A549 (cell line): ENCODE data around the gene ZNF804B. TPM values are rescaled to one million over a fixed set of nuclear protein-coding genes. Genes with fewer than 3 reads are reported as not detected.

ENCODE experiments used
- ATAC-seq, 2 experiments: fragments of 200-7000 bp in 1 of 2; fragments of >200 bp in 1 of 2; cut with Nextera tagmentation in 1 of 2; cut with Tn5 transposase in 1 of 2; 3 replicates each; pipeline versions ENCODE4 v1.8.0 to v1.9.1; 2018 to 2020; ENCODE audit warnings: mild to moderate bottlenecking in 1 of 2, moderate library complexity in 1 of 2
- CTCF ChIA-PET: fragments of 300-600 bp; sonication (Branson Sonifier 250); formaldehyde crosslinking; extraction: SDS; loops from one replicate; lab custom pipeline; 2021; ENCODE audit warnings: antibody characterized with exemption, inconsistent platforms; lab: Yijun Ruan, JAX
- POLR2A ChIA-PET: fragments of 350-600 bp; formaldehyde crosslinking; extraction: SDS; loops from one replicate; lab custom pipeline; 2021; ENCODE audit warnings: antibody characterized with exemption, inconsistent platforms; lab: Yijun Ruan, JAX
- DNase-seq, 2 experiments: peaks; one replicate each; pipeline versions ENCODE4 v3.0.0 to v3.0.0-alpha.2; 2011 to 2016; ENCODE audit warnings: low read depth in 1 of 2, low spot score in 1 of 2
- FAIRE-seq: peaks from 2 replicates; lab custom pipeline; 2011; peaks lifted over from hg19 to GRCh38; lab: Jason Lieb, UNC
- H3K27ac ChIP-seq, 2 experiments: fragments of >200 bp; sonication (Bioruptor Twin); formaldehyde crosslinking; 3 replicates each; pipeline ENCODE4 v1.5.1; 2016 to 2017
- H3K4me1 ChIP-seq: fragments of >200 bp; sonication (Bioruptor Twin); formaldehyde crosslinking; 3 replicates; pipeline ENCODE4 v1.6.1; 2016
- H3K4me2 ChIP-seq: fragments of >200 bp; sonication (Bioruptor Twin); formaldehyde crosslinking; 3 replicates; pipeline ENCODE4 v1.6.1; 2016
- H3K4me3 ChIP-seq: fragments of >200 bp; sonication (Bioruptor Twin); formaldehyde crosslinking; 3 replicates; pipeline ENCODE4 v1.5.1; 2016
- H3K9me3 ChIP-seq: fragments of >200 bp; sonication (Bioruptor Twin); formaldehyde crosslinking; 3 replicates; pipeline ENCODE4 v1.6.1; 2016
- ATOH8 ChIP-seq: fragments of 250-450 bp; sonication (Bioruptor Pico); IDR thresholded peaks from 2 replicates; pipeline ENCODE4 v1.5.0; 2020; ENCODE audit warnings: low read depth, mild to moderate bottlenecking, moderate library complexity
- BHLHE40 ChIP-seq: IDR thresholded peaks from 2 replicates; pipeline ENCODE4 v1.6.1; 2012; ENCODE audit warnings: low read depth, low read length, inconsistent platforms
- CBX2 ChIP-seq: fragments of 200-600 bp; sonication (generic); IDR thresholded peaks from 2 replicates; pipeline ENCODE4 v1.6.1; 2016; ENCODE audit warnings: low read depth, mild to moderate bottlenecking, borderline replicate concordance
- CEBPB ChIP-seq, 2 experiments: fragments of >200 bp in 1 of 2; sonication (Bioruptor Twin) in 1 of 2; formaldehyde crosslinking in 1 of 2; IDR thresholded peaks; 2 replicates each; pipeline ENCODE4 v1.6.1; 2012 to 2016
- CHD2 ChIP-seq: fragments of 150-350 bp; IDR thresholded peaks from 2 replicates; pipeline ENCODE4 v1.6.1; 2014; ENCODE audit warnings: low read length; ENCODE audit not compliant: partially characterized antibody
- CHD4 ChIP-seq: fragments of 200-600 bp; sonication (generic); IDR thresholded peaks from 2 replicates; pipeline ENCODE4 v1.6.1; 2016; ENCODE audit warnings: antibody characterized with exemption, mild to moderate bottlenecking, borderline replicate concordance
- E2F6 ChIP-seq: IDR thresholded peaks from 2 replicates; pipeline ENCODE4 v1.6.1; 2012; ENCODE audit warnings: low read depth, borderline replicate concordance
- EHF ChIP-seq: fragments of 250-450 bp; sonication (Bioruptor Pico); IDR thresholded peaks from 2 replicates; pipeline ENCODE4 v1.5.0; 2020; ENCODE audit warnings: mild to moderate bottlenecking
- GATA3 ChIP-seq: IDR thresholded peaks from 2 replicates; pipeline ENCODE4 v1.6.1; 2012; ENCODE audit warnings: borderline replicate concordance
- HDAC2 ChIP-seq: fragments of 200-600 bp; sonication (generic); IDR thresholded peaks from 2 replicates; pipeline ENCODE4 v1.6.1; 2016
- HEYL ChIP-seq: fragments of 250-450 bp; sonication (Bioruptor Pico); IDR thresholded peaks from 2 replicates; pipeline ENCODE4 v1.8.0; 2021; ENCODE audit warnings: mild to moderate bottlenecking, moderate library complexity
- HMGXB4 ChIP-seq: fragments of 250-450 bp; sonication (Bioruptor Pico); IDR thresholded peaks from 2 replicates; pipeline ENCODE4 v1.5.0; 2021; ENCODE audit warnings: mild to moderate bottlenecking, moderate library complexity, borderline replicate concordance
- HOXA7 ChIP-seq: fragments of 250-450 bp; sonication (Bioruptor Pico); IDR thresholded peaks from 2 replicates; pipeline ENCODE4 v1.5.0; 2020; ENCODE audit warnings: mild to moderate bottlenecking, moderate library complexity
- HOXB13 ChIP-seq: fragments of 250-450 bp; sonication (Bioruptor Pico); IDR thresholded peaks from 2 replicates; pipeline ENCODE4 v1.5.0; 2020; ENCODE audit warnings: low read depth, mild to moderate bottlenecking, moderate library complexity
- JUNB ChIP-seq: fragments of >200 bp; sonication (Bioruptor Twin); formaldehyde crosslinking; IDR thresholded peaks from 2 replicates; pipeline ENCODE4 v1.6.1; 2016
- MAFK ChIP-seq: fragments of 450-650 bp; IDR thresholded peaks from 2 replicates; pipeline ENCODE4 v1.6.1; 2014; ENCODE audit not compliant: partially characterized antibody
- MAZ ChIP-seq: fragments of 150-350 bp; IDR thresholded peaks from 2 replicates; pipeline ENCODE4 v1.6.1; 2014; ENCODE audit warnings: antibody characterized with exemption, low read depth, low read length, borderline replicate concordance
- NR3C1 ChIP-seq: fragments of >200 bp; sonication (Bioruptor Twin); formaldehyde crosslinking; IDR thresholded peaks from 3 replicates; pipeline ENCODE4 v1.6.1; 2017
- RFX5 ChIP-seq: fragments of 450-650 bp; IDR thresholded peaks from 2 replicates; pipeline ENCODE4 v1.7.1; 2014; ENCODE audit warnings: antibody characterized with exemption, mild to moderate bottlenecking, moderate library complexity
- SMC3 ChIP-seq: fragments of >200 bp; sonication (Bioruptor Twin); formaldehyde crosslinking; IDR thresholded peaks from 3 replicates; pipeline ENCODE4 v1.6.1; 2018; ENCODE audit warnings: inconsistent platforms
- TP53 ChIP-seq: fragments of 250-450 bp; sonication (Bioruptor Pico); IDR thresholded peaks from 2 replicates; pipeline ENCODE4 v1.5.0; 2021; ENCODE audit warnings: mild to moderate bottlenecking, moderate library complexity
- ZNF302 ChIP-seq: fragments of 250-450 bp; sonication (Bioruptor Pico); IDR thresholded peaks from 2 replicates; pipeline ENCODE4 v1.9.0; 2021; ENCODE audit warnings: inconsistent platforms, mild to moderate bottlenecking, moderate library complexity
- WGBS: methylation state at CpG from one replicate; pipeline ENCODE4 v1.1.6; 2017; ENCODE audit errors: missing lambda C conversion rate; 5-methylcytosine and 5-hydroxymethylcytosine counted together
- polyA plus RNA-seq, 4 experiments: library from polyadenylated mRNA; depleted of rRNA in 3 of 4; stranded (reverse); fragments of >200 nt; fragmentation: RNase III in 1 of 4; extraction: RNeasy Plus Mini Kit Qiagen cat#74134 plus additional on column Dnase treatment in 1 of 4; gene quantifications; 2 replicates in 3 of 4; 3 replicates in 1 of 4; pipeline ENCODE4 v1.2.3, GENCODE V29; 2011 to 2017
- TF ChIP-seq, protein P1 (sequence below): IDR thresholded peaks from 2 replicates; pipeline ENCODE4 v1.6.1; 2012
- TF ChIP-seq, protein P2 (sequence below): fragments of >200 bp; sonication (Bioruptor Twin); formaldehyde crosslinking; IDR thresholded peaks from 2 replicates; pipeline ENCODE4 v1.6.1; 2016
- TF ChIP-seq, protein P3 (sequence below): fragments of 200-600 bp; sonication (generic); IDR thresholded peaks from 2 replicates; pipeline ENCODE4 v1.6.1; 2016; ENCODE audit warnings: antibody characterized with exemption, mild to moderate bottlenecking, moderate library complexity

ZNF804B gene
- polyA plus RNA-seq, 2 of the 4 experiments (the other 2 are of a cell fraction), result not detected

DNA sequence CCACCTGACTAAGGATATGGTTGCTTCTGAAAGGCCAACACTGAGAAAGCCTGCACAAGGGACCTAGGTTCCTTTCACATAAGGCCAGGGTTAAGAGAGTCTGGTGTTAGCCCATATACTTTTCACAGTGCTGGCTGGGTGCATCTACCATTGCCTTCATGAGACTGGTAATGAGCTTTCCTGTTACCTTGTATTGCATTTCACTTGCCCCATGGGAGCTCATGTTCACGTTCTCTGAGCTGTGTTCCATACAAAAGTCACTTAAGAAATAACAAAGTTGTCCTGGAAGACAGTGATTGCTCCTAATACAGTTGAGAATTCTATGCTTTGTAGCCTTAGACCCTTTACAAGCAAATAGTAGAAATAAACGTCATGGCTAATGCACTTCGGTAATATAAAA lies 373.9 kb downstream of the ZNF804B start (continued):
- no peak for TF ChIP-seq CHD2
- no peak for TF ChIP-seq CHD4
- TF ChIP-seq HOXA7 (CRISPR knock-in tag), result no peak
- TF ChIP-seq, protein P1, sequence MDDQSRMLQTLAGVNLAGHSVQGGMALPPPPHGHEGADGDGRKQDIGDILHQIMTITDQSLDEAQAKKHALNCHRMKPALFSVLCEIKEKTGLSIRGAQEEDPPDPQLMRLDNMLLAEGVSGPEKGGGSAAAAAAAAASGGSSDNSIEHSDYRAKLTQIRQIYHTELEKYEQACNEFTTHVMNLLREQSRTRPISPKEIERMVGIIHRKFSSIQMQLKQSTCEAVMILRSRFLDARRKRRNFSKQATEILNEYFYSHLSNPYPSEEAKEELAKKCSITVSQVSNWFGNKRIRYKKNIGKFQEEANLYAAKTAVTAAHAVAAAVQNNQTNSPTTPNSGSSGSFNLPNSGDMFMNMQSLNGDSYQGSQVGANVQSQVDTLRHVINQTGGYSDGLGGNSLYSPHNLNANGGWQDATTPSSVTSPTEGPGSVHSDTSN, result no peak
- TF ChIP-seq JUNB, result no peak
- TF ChIP-seq EHF (CRISPR knock-in tag), result no peak
- no peak for TF ChIP-seq E2F6
- no peak for TF ChIP-seq HDAC2
- no peak for TF ChIP-seq ATOH8

DNA sequence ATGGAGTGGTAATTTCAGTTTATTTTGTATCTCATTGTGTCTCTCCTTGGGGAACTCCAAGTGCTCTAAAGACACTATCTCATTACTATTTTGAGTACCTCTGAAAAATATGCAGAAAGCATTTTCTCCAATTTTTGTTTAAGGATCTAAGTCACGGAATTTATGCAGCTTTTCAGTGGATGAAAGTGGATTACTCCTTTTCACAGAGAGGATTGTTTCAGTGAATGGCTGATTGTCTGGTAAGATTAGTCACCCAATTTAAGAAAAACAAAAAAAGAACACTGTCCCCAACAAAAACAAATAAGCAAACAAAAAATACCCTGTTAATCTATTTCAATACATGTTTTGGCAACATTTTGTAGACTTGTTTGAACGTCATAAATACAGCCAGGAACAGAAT lies 374.3 kb downstream of the ZNF804B start:
- Histone ChIP-seq H3K9me3 (no peaks in the 10 kb centered on the region), H3K4me3 (no peak overlapping the region), H3K4me1 (no peaks in the 10 kb centered on the region), H3K4me2 (no peak overlapping the region), H3K27ac (no peak overlapping the region)
- CTCF ChIA-PET, result no interaction called here
- 3% methylated on average over 2 of the region's 2 CpGs for WGBS
- TF ChIP-seq JUNB (no peak), NR3C1 (no peak), MAFK (no peak)
- TF ChIP-seq, protein P1, result no peak
- FAIRE-seq (no peak), ATAC-seq (no peak), DNase-seq (no peak)
- POLR2A ChIA-PET, result no interaction called here

DNA sequence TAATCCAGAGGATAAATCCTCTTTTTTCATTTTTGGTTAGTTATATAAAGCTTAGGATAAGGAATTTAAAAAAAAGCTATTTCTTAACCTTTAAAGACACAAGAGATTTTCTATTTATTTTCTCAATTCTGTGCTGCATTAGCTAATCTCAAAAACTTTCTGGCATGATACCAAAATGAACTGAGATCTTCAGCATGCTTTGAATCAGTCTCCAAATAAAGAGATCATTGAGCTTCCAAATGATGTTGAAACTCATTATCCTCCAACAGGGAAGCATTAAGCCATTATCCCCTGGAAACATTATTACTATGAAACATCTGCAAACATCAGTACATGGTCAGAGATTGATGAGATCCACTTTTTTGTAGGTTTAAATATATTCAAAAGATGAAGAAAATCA lies 386.3 kb downstream of the ZNF804B start:
- ATAC-seq, result no peak
- H3K9me3 ChIP-seq, result no peaks in the 10 kb centered on the region
- TF ChIP-seq MAZ (no peak), SMC3 (no peak), TP53 (CRISPR knock-in tag) (no peak), HOXB13 (CRISPR knock-in tag) (no peak), ZNF302 (no peak), CHD2 (no peak), GATA3 (no peak)
- TF ChIP-seq, protein P2, sequence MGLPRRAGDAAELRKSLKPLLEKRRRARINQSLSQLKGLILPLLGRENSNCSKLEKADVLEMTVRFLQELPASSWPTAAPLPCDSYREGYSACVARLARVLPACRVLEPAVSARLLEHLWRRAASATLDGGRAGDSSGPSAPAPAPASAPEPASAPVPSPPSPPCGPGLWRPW, result no peak
- no peak for FAIRE-seq
- CTCF ChIA-PET, result no interaction called here
- no peak overlapping the region for H3K4me2 ChIP-seq
- POLR2A ChIA-PET, result no interaction called here
- no peak overlapping the region for H3K27ac ChIP-seq
- DNase-seq, result no peak
- no peaks in the 10 kb centered on the region for H3K4me1 ChIP-seq
- no peak overlapping the region for H3K4me3 ChIP-seq

- no peak for TF ChIP-seq BHLHE40
- no peak for TF ChIP-seq CBX2
- TF ChIP-seq HMGXB4 (CRISPR knock-in tag), result no peak
- TF ChIP-seq CEBPB (IDR thresholded peaks at IDR 0.05), result no peak
- TF ChIP-seq, protein P3, sequence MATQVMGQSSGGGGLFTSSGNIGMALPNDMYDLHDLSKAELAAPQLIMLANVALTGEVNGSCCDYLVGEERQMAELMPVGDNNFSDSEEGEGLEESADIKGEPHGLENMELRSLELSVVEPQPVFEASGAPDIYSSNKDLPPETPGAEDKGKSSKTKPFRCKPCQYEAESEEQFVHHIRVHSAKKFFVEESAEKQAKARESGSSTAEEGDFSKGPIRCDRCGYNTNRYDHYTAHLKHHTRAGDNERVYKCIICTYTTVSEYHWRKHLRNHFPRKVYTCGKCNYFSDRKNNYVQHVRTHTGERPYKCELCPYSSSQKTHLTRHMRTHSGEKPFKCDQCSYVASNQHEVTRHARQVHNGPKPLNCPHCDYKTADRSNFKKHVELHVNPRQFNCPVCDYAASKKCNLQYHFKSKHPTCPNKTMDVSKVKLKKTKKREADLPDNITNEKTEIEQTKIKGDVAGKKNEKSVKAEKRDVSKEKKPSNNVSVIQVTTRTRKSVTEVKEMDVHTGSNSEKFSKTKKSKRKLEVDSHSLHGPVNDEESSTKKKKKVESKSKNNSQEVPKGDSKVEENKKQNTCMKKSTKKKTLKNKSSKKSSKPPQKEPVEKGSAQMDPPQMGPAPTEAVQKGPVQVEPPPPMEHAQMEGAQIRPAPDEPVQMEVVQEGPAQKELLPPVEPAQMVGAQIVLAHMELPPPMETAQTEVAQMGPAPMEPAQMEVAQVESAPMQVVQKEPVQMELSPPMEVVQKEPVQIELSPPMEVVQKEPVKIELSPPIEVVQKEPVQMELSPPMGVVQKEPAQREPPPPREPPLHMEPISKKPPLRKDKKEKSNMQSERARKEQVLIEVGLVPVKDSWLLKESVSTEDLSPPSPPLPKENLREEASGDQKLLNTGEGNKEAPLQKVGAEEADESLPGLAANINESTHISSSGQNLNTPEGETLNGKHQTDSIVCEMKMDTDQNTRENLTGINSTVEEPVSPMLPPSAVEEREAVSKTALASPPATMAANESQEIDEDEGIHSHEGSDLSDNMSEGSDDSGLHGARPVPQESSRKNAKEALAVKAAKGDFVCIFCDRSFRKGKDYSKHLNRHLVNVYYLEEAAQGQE, result no peak
- no peak for TF ChIP-seq MAFK
- no peak for TF ChIP-seq RFX5
- TF ChIP-seq HEYL (CRISPR knock-in tag), result no peak
- ATAC-seq (no peak), DNase-seq (no peak), FAIRE-seq (no peak)
- 75% methylated on average over 2 of the region's 2 CpGs for WGBS
- H3K27ac ChIP-seq, result no peak overlapping the region
- no peak overlapping the region for H3K4me3 ChIP-seq
- no peaks in the 10 kb centered on the region for H3K9me3 ChIP-seq
- no peaks in the 10 kb centered on the region for H3K4me1 ChIP-seq
- ChIA-PET CTCF (no interaction called here), POLR2A (no interaction called here)
- no peak overlapping the region for H3K4me2 ChIP-seq
These were observed 400.6 kb downstream of the ZNF804B start for GRCh38 chr7:89160107-89160506.
